NCI-H82 (cell line): ENCODE data around the gene SLC24A4.

Experiments
- DNase-seq: peaks from one replicate; lab custom pipeline; 2025; lab: John Stamatoyannopoulos, UW

The SLC24A4 gene

GRCh38 chr14:92323011-92323915, at the start of gene SLC24A4:
SLC24A4 (plus strand) TSS chr14:92323165; CDS start chr14:92323831, 666 bp downstream.
- peak; percentile 54 for DNase-seq

- DNase-seq, result no peak
Observed at GRCh38 chr14:92273166-92273565, 49.8 kb upstream of the SLC24A4 start.

GRCh38 chr14:92274055-92274454, 48.9 kb upstream of the SLC24A4 start:
- DNase-seq, result no peak

- no peak for DNase-seq
Observed at GRCh38 chr14:92276074-92276473, 46.9 kb upstream of the SLC24A4 start.

- no peak for DNase-seq
Observed at GRCh38 chr14:92277031-92277430, 45.9 kb upstream of the SLC24A4 start.

GRCh38 chr14:92280554-92281262, 42.3 kb upstream of the SLC24A4 start:
- DNase-seq, result no peak

- DNase-seq, result no peak
Observed at GRCh38 chr14:92282669-92283068, 40.3 kb upstream of the SLC24A4 start.

- DNase-seq, result peak; percentile 42
Observed at GRCh38 chr14:92285311-92285710, 37.7 kb upstream of the SLC24A4 start.

- no peak for DNase-seq
Observed at GRCh38 chr14:92287987-92288386, 35.0 kb upstream of the SLC24A4 start.

- no peak for DNase-seq
Observed at GRCh38 chr14:92288994-92289660, 33.8 kb upstream of the SLC24A4 start.

GRCh38 chr14:92292673-92293072, 30.3 kb upstream of the SLC24A4 start:
- no peak for DNase-seq

GRCh38 chr14:92294506-92294905, 28.5 kb upstream of the SLC24A4 start:
- no peak for DNase-seq

GRCh38 chr14:92297818-92298595, 25.0 kb upstream of the SLC24A4 start:
- no peak for DNase-seq

- no peak for DNase-seq
Observed at GRCh38 chr14:92302481-92302880, 20.5 kb upstream of the SLC24A4 start.

GRCh38 chr14:92308716-92309115, 14.2 kb upstream of the SLC24A4 start:
- DNase-seq, result no peak

GRCh38 chr14:92309968-92310530, 12.9 kb upstream of the SLC24A4 start:
- DNase-seq, result no peak

- DNase-seq, result no peak
Observed at GRCh38 chr14:92310776-92311375, 12.1 kb upstream of the SLC24A4 start.

GRCh38 chr14:92314182-92314581, 8.8 kb upstream of the SLC24A4 start:
- DNase-seq, result no peak

GRCh38 chr14:92315050-92315805, 7.7 kb upstream of the SLC24A4 start:
- DNase-seq, result no peak

GRCh38 chr14:92316176-92316575, 6.8 kb upstream of the SLC24A4 start:
- no peak for DNase-seq
